HepG2 (cell line): ENCODE results near the gene HNRNPM. TPM values are rescaled to one million over a fixed set of nuclear protein-coding genes. Genes with fewer than 3 reads are reported as not detected.

ENCODE experiments used
- ATF4 ChIP-seq, 2 experiments: fragments of 450-650 bp in 1 of 2; sonication (generic) in 1 of 2; formaldehyde crosslinking; IDR thresholded peaks; 2 replicates each; pipeline versions ENCODE4 v1.5.0 to v1.8.0; 2020 to 2022; ENCODE audit warnings: mild to moderate bottlenecking in 1 of 2, missing genetic modification reagents in 1 of 2
- ATF7 ChIP-seq, 2 experiments: fragments of 450-650 bp in 1 of 2; sonication (generic) in 1 of 2; formaldehyde crosslinking in 1 of 2; IDR thresholded peaks; 2 replicates each; pipeline versions ENCODE4 v1.4.0 to v1.6.1; 2016 to 2020; ENCODE audit warnings: antibody characterized with exemption in 1 of 2, mild to moderate bottlenecking in 1 of 2, missing genetic modification reagents in 1 of 2
- CCAR2 ChIP-seq: fragments of 200-400 bp; formaldehyde crosslinking; optimal IDR thresholded peaks from 2 replicates; pipeline ENCODE3; 2018; ENCODE audit warnings: low read depth, mild to moderate bottlenecking, low read length, moderate library complexity
- FOXK2 ChIP-seq: fragments of 450-650 bp; IDR thresholded peaks from 2 replicates; pipeline ENCODE4 v1.6.1; 2016
- HMGXB3 ChIP-seq: sonication (generic); formaldehyde crosslinking; IDR thresholded peaks from 2 replicates; pipeline ENCODE4 v1.4.0; 2020; ENCODE audit warnings: missing genetic modification reagents, borderline replicate concordance
- KDM3A ChIP-seq: IDR thresholded peaks from 2 replicates; pipeline ENCODE4 v1.6.1; 2018; ENCODE audit warnings: low read depth, missing compliant biosample characterization
- KLF13 ChIP-seq: sonication (generic); formaldehyde crosslinking; IDR thresholded peaks from 2 replicates; pipeline ENCODE4 v1.4.0; 2020; ENCODE audit warnings: mild to moderate bottlenecking, missing genetic modification reagents
- NFKB2 ChIP-seq: sonication (generic); formaldehyde crosslinking; IDR thresholded peaks from 2 replicates; pipeline ENCODE4 v1.4.0; 2020; ENCODE audit warnings: missing genetic modification reagents, borderline replicate concordance
- NPAS2 ChIP-seq: sonication (generic); formaldehyde crosslinking; IDR thresholded peaks from 2 replicates; pipeline ENCODE4 v1.8.0; 2022; ENCODE audit warnings: mild to moderate bottlenecking, missing genetic modification reagents, borderline replicate concordance
- SALL2 ChIP-seq: sonication (generic); formaldehyde crosslinking; IDR thresholded peaks from 2 replicates; pipeline ENCODE4 v1.8.1; 2023; ENCODE audit warnings: mild to moderate bottlenecking, missing genetic modification reagents, inconsistent platforms
- ZFP1 ChIP-seq: IDR thresholded peaks from 2 replicates; pipeline ENCODE4 v1.6.1; 2016
- ZNF18 ChIP-seq: sonication (generic); formaldehyde crosslinking; IDR thresholded peaks from 2 replicates; pipeline ENCODE4 v1.8.0; 2022; ENCODE audit warnings: mild to moderate bottlenecking, missing genetic modification reagents; ENCODE audit not compliant: insufficient replicate concordance
- ZNF232 ChIP-seq: sonication (generic); formaldehyde crosslinking; IDR thresholded peaks from 2 replicates; pipeline ENCODE4 v1.4.0; 2020; ENCODE audit warnings: missing genetic modification reagents, borderline replicate concordance
- ZNF260 ChIP-seq: sonication (generic); formaldehyde crosslinking; IDR thresholded peaks from 2 replicates; pipeline ENCODE4 v1.4.0; 2020; ENCODE audit warnings: missing genetic modification reagents, low read depth, mild to moderate bottlenecking, borderline replicate concordance
- ZNF280D ChIP-seq: sonication (generic); formaldehyde crosslinking; IDR thresholded peaks from 2 replicates; pipeline ENCODE4 v1.5.1; 2020; ENCODE audit warnings: mild to moderate bottlenecking, missing genetic modification reagents
- ZNF33A ChIP-seq: sonication (generic); formaldehyde crosslinking; IDR thresholded peaks from 2 replicates; pipeline ENCODE4 v1.5.1; 2020; ENCODE audit warnings: missing genetic modification reagents, mild to moderate bottlenecking, moderate library complexity, borderline replicate concordance
- ZNF589 ChIP-seq: sonication (generic); formaldehyde crosslinking; conservative IDR thresholded peaks from 2 replicates; pipeline ENCODE4 v1.8.0; 2022; ENCODE audit warnings: mild to moderate bottlenecking, moderate library complexity, missing genetic modification reagents
- ZNF644 ChIP-seq: IDR thresholded peaks from 2 replicates; pipeline ENCODE4 v1.6.1; 2016; ENCODE audit warnings: low read depth
- ZNF75D ChIP-seq: sonication (generic); formaldehyde crosslinking; IDR thresholded peaks from 2 replicates; pipeline ENCODE4 v1.8.1; 2023; ENCODE audit warnings: missing genetic modification reagents, mild to moderate bottlenecking, borderline replicate concordance
- polyA plus RNA-seq, 8 experiments: library from polyadenylated mRNA; depleted of rRNA in 3 of 8; stranded (reverse) in 7 of 8; unstranded in 1 of 8; fragments of >200 nt; fragmentation: Illumina TruSeq in 4 of 8; extraction: Trizol in 4 of 8; gene quantifications; 2 replicates each; pipeline versions ENCODE4 v1.2.1 to v1.2.3, GENCODE V29; 2011 to 2016; ENCODE audit warnings: low read depth in 4 of 8, missing spikeins in 1 of 8, mixed read lengths in 1 of 8; ENCODE audit not compliant: insufficient read depth in 1 of 8
- total RNA-seq, 5 experiments: library from RNA; depleted of rRNA; stranded (reverse); fragments of >200 nt; fragmentation: Illumina TruSeq; extraction: Trizol; gene quantifications; 2 replicates each; pipeline ENCODE4 v1.2.3, GENCODE V29; 2016; ENCODE audit warnings: low read depth in 1 of 5

HNRNPM gene
- total and polyA plus RNA-seq, 2 of the 13 experiments (the other 11 are each of a cell fraction or from before 2014, with no cell fraction given): 56.7 to 102 TPM

- TF ChIP-seq ATF4 (CRISPR knock-in tag; IDR thresholded peaks at IDR 0.05) (peak in 1 of 2 experiments; percentile 88; a peak in 2 of 4 replicates), ZNF18 (CRISPR knock-in tag) (peak; percentile 35), KDM3A (CRISPR knock-in tag) (no peak), NPAS2 (no peak), ZNF33A (no peak), ZNF644 (no peak), FOXK2 (no peak), KLF13 (no peak), ZFP1 (no peak), ZNF75D (CRISPR knock-in tag) (no peak), NFKB2 (CRISPR knock-in tag) (peak; percentile 54; the same call in 1 of the 2 replicates), ZNF280D (CRISPR knock-in tag) (peak; percentile 18; the same call in 1 of the 2 replicates), ATF7 (IDR thresholded peaks at IDR 0.05) (no peak), ATF7 (CRISPR knock-in tag; IDR thresholded peaks at IDR 0.05) (no peak), CCAR2 (no peak), SALL2 (CRISPR knock-in tag) (peak; percentile 94), ZNF232 (CRISPR knock-in tag) (no peak), ZNF260 (CRISPR knock-in tag) (no peak), ZNF589 (CRISPR knock-in tag) (no peak), HMGXB3 (no peak)
These were observed 69.1 kb downstream of the HNRNPM start, which contains the start of gene ZNF414 (continued) for GRCh38 chr19:8513687-8514504.
